HL-60 (cell line): ENCODE results near the gene PRCD.

Source experiments
- DNase-seq, 2 experiments: peaks; one replicate each; pipeline ENCODE4 v3.0.0-alpha.2; 2010 to 2020; ENCODE audit warnings: low read depth in 1 of 2, low spot score in 1 of 2
- H3K27ac ChIP-seq: fragments of 250-450 bp; sonication (Bioruptor Pico); replicated peaks from 2 replicates; pipeline ENCODE4 v1.5.1; 2020; ENCODE audit warnings: mild to moderate bottlenecking, moderate library complexity
- H3K27me3 ChIP-seq: fragments of 250-450 bp; sonication (Bioruptor Pico); 2 replicates; pipeline ENCODE4 v1.5.1; 2021; ENCODE audit warnings: mild to moderate bottlenecking, moderate library complexity; ENCODE audit not compliant: insufficient read depth, poor library complexity, severe bottlenecking
- H3K4me3 ChIP-seq: replicated peaks from 2 replicates; pipeline ENCODE4 v1.5.1; 2011; ENCODE audit warnings: mild to moderate bottlenecking, control low read depth, low read length; ENCODE audit not compliant: insufficient read depth
- GABPA ChIP-seq: IDR thresholded peaks from 2 replicates; pipeline ENCODE4 v1.6.1; 2012; ENCODE audit warnings: low read depth
- POLR2AphosphoS5 ChIP-seq: IDR thresholded peaks from 2 replicates; pipeline ENCODE4 v1.6.1; 2012; ENCODE audit warnings: low read depth
- SPI1 ChIP-seq: IDR thresholded peaks from 2 replicates; pipeline ENCODE4 v1.6.1; 2012; ENCODE audit warnings: low read depth, mild to moderate bottlenecking, borderline replicate concordance
- TF ChIP-seq, protein P1 (sequence below): IDR thresholded peaks from 2 replicates; pipeline ENCODE4 v1.6.1; 2012; ENCODE audit warnings: low read depth; ENCODE audit not compliant: insufficient replicate concordance
- TF ChIP-seq, protein P2 (sequence below): IDR thresholded peaks from one replicate; pipeline ENCODE4 v1.5.1; 2011; ENCODE audit warnings: low read length, control low read depth, inconsistent platforms; ENCODE audit not compliant: insufficient read depth

Gene PRCD

DNA sequence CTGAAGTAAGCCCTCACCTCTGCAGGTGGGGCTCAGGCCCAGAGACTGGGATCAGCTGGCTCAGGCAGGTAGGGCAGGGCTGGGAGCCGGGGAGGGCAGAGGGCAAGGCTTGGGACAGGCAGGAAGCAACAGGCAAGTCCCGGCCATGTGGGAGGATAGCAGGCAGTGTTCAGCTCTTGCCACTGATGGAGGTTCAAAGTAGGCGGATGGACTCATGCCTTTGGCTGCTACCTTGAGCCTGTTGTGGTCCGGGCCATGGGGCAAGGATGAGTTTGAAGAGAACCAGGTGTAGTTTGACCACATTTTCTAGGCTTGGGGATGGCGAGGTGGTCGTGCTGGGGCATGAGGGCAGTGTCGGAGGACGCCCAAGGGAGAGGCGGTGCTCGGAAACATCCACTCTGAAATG lies 2.7 kb downstream of the PRCD start:
- peaks cover 20% of the 10 kb centered on the region for H3K27me3 ChIP-seq
- DNase-seq, result no peak
- H3K27ac ChIP-seq, result no peak overlapping the region
- TF ChIP-seq, protein P1, sequence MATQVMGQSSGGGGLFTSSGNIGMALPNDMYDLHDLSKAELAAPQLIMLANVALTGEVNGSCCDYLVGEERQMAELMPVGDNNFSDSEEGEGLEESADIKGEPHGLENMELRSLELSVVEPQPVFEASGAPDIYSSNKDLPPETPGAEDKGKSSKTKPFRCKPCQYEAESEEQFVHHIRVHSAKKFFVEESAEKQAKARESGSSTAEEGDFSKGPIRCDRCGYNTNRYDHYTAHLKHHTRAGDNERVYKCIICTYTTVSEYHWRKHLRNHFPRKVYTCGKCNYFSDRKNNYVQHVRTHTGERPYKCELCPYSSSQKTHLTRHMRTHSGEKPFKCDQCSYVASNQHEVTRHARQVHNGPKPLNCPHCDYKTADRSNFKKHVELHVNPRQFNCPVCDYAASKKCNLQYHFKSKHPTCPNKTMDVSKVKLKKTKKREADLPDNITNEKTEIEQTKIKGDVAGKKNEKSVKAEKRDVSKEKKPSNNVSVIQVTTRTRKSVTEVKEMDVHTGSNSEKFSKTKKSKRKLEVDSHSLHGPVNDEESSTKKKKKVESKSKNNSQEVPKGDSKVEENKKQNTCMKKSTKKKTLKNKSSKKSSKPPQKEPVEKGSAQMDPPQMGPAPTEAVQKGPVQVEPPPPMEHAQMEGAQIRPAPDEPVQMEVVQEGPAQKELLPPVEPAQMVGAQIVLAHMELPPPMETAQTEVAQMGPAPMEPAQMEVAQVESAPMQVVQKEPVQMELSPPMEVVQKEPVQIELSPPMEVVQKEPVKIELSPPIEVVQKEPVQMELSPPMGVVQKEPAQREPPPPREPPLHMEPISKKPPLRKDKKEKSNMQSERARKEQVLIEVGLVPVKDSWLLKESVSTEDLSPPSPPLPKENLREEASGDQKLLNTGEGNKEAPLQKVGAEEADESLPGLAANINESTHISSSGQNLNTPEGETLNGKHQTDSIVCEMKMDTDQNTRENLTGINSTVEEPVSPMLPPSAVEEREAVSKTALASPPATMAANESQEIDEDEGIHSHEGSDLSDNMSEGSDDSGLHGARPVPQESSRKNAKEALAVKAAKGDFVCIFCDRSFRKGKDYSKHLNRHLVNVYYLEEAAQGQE, result no peak
- no peak for TF ChIP-seq GABPA
- TF ChIP-seq, protein P2, sequence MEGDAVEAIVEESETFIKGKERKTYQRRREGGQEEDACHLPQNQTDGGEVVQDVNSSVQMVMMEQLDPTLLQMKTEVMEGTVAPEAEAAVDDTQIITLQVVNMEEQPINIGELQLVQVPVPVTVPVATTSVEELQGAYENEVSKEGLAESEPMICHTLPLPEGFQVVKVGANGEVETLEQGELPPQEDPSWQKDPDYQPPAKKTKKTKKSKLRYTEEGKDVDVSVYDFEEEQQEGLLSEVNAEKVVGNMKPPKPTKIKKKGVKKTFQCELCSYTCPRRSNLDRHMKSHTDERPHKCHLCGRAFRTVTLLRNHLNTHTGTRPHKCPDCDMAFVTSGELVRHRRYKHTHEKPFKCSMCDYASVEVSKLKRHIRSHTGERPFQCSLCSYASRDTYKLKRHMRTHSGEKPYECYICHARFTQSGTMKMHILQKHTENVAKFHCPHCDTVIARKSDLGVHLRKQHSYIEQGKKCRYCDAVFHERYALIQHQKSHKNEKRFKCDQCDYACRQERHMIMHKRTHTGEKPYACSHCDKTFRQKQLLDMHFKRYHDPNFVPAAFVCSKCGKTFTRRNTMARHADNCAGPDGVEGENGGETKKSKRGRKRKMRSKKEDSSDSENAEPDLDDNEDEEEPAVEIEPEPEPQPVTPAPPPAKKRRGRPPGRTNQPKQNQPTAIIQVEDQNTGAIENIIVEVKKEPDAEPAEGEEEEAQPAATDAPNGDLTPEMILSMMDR, result no peak
- H3K4me3 ChIP-seq, result no peak overlapping the region

DNA sequence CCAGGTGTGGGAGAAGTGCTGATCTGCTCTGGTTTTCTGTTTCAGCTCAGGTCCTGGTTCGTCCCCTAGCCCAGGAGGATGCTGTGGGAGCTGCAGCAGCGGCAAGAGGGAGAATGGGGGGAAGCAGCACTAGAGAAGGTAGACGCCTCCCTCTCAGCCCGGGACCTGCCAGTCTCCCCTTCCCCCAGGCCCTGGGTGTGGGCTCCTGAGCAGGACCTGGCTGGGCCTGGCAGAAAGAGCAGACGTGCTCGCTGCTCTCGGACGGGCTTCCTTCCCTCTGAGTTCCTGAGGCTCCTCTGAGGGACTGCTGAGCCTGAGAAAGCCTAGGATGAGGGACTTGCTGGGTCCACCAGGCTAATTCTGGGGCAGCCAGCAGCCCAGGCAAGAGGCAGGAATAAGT lies 3.1 kb downstream of the PRCD start:
- TF ChIP-seq SPI1, result no peak
- TF ChIP-seq, protein P2, result no peak
- TF ChIP-seq, protein P1, result no peak
- no peak for TF ChIP-seq POLR2AphosphoS5
- no peak for TF ChIP-seq GABPA

DNA sequence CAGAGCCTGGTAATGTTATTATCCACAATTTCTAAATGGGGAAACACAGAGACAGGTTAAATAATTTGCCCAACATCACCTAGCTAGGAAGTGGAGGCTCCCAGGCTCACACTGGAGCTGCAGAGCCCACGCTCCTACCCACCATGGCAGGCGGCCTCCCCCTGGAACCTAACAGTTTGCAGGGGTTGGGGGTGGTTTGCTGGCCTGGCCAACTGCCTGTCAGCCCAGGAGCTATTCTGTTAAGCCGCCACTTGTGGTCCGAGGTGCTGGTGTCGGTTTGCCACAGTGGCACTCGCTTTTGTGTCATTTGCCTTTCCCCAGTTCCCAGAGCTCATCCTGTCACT lies 3.6 kb downstream of the PRCD start:
- Histone ChIP-seq H3K4me3 (no peak overlapping the region), H3K27me3 (peaks cover 16% of the 10 kb centered on the region), H3K27ac (no peak overlapping the region)
- TF ChIP-seq, protein P1, result no peak
- TF ChIP-seq SPI1, result no peak
- no peak for DNase-seq

More for the DNA sequence above, 3.1 kb downstream of the PRCD start:
- DNase-seq, result no peak
- H3K27ac ChIP-seq, result no peak overlapping the region
- H3K4me3 ChIP-seq, result no peak overlapping the region
- peaks cover 20% of the 10 kb centered on the region for H3K27me3 ChIP-seq

DNA sequence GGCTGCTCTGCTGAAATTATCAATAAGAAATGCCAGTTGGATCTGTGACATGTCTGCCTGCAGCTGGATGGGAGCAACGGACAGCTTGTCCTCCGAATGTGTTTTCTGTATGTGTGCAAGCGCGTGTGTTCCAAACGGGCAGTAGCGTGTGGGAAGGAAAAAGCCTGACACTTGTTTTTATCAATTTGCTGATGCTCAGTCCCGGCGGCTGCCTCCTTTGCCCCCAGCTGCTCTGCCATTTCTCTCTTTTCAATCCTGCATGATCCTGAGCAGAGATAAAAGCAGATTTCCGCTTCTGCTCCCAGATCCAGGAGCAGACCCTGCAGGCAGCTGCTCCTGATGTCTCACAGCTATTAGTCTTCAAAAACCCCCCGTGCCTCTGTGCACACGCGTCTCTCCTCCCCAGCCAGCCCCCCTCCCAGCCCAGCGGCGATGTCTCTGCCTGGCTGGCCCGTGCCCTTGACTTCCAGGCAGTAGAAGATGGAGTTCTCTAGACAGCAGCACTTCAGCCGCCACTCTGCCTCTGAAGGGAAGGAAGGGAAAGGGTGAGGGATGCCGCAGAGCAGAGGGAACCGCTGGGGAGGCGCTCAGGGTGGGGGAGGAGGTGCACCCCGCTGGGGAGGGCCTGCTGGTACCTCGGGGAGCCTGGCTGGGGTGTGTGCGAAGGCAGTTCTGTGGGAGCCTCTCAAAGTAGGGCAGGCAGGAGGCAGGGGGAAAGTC lies 4.1 kb downstream of the PRCD start:
- TF ChIP-seq SPI1, result no peak
- TF ChIP-seq GABPA, result no peak
- TF ChIP-seq, protein P1, result no peak
- TF ChIP-seq, protein P2, result no peak
- no peak for TF ChIP-seq POLR2AphosphoS5
- no peak overlapping the region for H3K27ac ChIP-seq
- H3K27me3 ChIP-seq, result peaks cover 11% of the 10 kb centered on the region
- no peak for DNase-seq
- H3K4me3 ChIP-seq, result no peak overlapping the region
